D341Med (cell line): ENCODE results near the gene OR13D1.
"Not testable (repeated sequence)": the region's sequence is repeated elsewhere in the genome, so short reads cannot be mapped to it uniquely, and the experiment has no call there.

ENCODE experiments used
- DNase-seq: peaks from one replicate; pipeline ENCODE4 v3.0.0; 2012; ENCODE audit warnings: low spot score

OR13D1 gene

GRCh38 chr9:104694218-104694617 lies at the start of gene OR13D1:
TSS of gene OR13D1 (plus strand) at chr9:104694518. CDS start at chr9:104694518, 0 bp downstream.
- DNase-seq: no peak

GRCh38 chr9:104658496-104659195 lies 35.7 kb upstream of the OR13D1 start:
- DNase-seq: no peak

- no peak for DNase-seq
Observed at GRCh38 chr9:104675611-104676010, 18.7 kb upstream of the OR13D1 start.

- DNase-seq: peak; percentile 49
Observed at GRCh38 chr9:104682642-104683041, 11.7 kb upstream of the OR13D1 start.

GRCh38 chr9:104686081-104686480 lies 8.2 kb upstream of the OR13D1 start:
- no peak for DNase-seq

GRCh38 chr9:104700306-104700705 lies 6.0 kb downstream of the OR13D1 start:
- DNase-seq: no peak

- DNase-seq: not testable (repeated sequence)
Observed at GRCh38 chr9:104708737-104709136, 14.4 kb downstream of the OR13D1 start.

- DNase-seq: no peak
Observed at GRCh38 chr9:104711604-104712003, 17.3 kb downstream of the OR13D1 start.

- DNase-seq: no peak
Observed at GRCh38 chr9:104725014-104725413, 30.7 kb downstream of the OR13D1 start.

GRCh38 chr9:104738452-104738851 lies 44.1 kb downstream of the OR13D1 start:
- no peak for DNase-seq

GRCh38 chr9:104740621-104741020 lies 46.3 kb downstream of the OR13D1 start:
- DNase-seq: no peak

GRCh38 chr9:104743376-104743985 lies 49.2 kb downstream of the OR13D1 start:
- DNase-seq: peak; percentile 51
